ENCODE data around the gene ARRDC5.
"Not testable (repeated sequence)": the region's sequence is repeated elsewhere in the genome, so short reads cannot be mapped to it uniquely, and the experiment has no call there.

Gene ARRDC5

DNA sequence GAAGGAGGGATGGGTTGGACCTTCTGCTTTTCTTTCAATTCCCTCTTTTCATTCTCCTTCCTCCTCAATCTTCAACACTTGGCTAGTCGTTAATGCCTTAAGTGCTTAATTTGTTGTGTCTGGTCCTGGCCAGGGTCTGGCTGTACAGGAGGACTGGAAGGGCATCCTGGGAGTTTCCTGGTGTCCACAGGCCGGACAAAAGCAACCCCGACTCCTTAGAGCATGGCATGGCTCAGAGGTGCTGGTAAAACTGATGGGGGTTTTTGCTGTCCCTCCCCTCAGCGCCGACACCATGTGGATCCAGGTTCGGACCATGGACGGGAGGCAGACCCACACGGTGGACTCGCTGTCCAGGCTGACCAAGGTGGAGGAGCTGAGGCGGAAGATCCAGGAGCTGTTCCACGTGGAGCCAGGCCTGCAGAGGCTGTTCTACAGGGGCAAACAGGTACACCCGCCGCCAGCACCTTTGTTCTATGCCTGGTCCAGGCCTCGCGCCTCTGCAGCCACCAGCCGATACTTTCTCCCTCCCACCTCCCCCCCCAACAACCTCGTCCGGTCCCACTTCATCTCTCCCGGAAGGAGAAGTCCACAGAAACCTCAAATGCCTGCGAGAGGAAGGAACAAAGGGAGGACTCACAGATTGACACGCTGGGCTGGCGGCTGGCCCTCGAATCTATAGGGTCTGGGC lies 8.0 kb upstream of the ARRDC5 start:
- in situ Hi-C loops (cut with MboI; ENCODE audit: low sequenced_read_pairs) = no loop called here

DNA sequence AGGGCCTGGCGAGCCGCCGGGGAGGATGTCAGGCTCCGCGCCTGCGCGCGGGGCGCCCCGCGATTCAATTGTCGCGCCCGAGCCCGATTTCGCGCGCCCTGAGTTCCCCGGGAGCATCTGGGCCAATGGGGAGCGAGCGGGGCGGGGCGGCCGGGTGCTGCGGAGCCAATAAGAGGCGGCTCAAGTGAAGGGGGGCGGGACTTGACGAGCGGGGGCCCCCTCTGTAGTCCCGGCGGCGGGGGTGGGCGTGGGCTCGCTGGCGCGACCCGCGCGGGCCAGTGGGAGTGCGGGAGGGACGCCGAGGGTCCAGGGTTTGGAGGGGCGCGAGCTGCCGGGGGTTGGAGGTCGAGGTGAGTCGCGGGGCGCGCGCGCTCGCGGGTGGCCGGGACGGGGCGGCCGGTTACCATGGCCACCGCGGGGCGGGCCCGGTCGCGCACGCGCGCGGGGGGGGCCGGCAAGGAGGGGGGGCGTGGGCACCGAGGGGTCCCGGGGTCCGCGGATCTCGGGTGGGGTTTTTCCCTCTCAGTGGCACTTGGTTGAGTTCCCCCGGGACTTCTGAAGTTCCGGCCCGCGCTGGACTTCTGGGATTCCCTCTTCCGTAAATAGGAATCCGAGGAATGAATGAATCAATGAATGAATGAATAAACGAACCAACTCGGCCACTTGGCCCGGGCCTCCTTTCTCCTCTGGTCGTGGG lies 7.3 kb upstream of the ARRDC5 start:
- in situ Hi-C loops (cut with MboI; ENCODE audit: low sequenced_read_pairs) = no loop called here

GRCh38 chr19:4909156-4909896 lies 6.6 kb upstream of the ARRDC5 start, which contains the start of gene UHRF1:
Gene UHRF1, plus strand, starts transcription at chr19:4909501. Its CDS starts 1,385 bp downstream, at chr19:4910886.
- in situ Hi-C loops (cut with MboI; ENCODE audit: low sequenced_read_pairs) = no loop called here

- in situ Hi-C loops (cut with MboI; ENCODE audit: low sequenced_read_pairs) = no loop called here
Measured at GRCh38 chr19:4908781-4909155, 6.1 kb upstream of the ARRDC5 start.

- in situ Hi-C loops (cut with MboI; ENCODE audit: low sequenced_read_pairs) = no loop called here
Measured at GRCh38 chr19:4908360-4908759, 5.7 kb upstream of the ARRDC5 start.

DNA sequence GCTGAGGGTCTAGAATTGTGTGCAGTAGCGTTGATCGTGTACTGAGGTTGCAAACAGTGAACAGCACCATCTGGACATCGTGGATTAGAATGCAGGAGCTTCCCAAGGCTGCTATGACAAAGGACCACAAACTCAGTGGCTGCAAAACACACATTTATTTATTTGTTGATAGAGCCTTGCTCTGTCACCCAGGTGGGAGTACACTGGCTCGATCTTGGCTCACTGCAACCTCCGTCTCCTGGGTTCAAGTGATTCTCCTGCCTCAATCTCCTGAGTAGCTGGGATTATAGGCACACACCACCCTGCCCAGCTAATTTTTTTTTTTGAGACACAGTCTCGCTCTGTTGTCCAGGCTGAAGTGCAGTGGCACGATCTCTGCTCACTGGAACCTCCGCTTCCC lies 4.3 kb upstream of the ARRDC5 start:
- in situ Hi-C loops (cut with MboI; ENCODE audit: low sequenced_read_pairs) = no loop called here

GRCh38 chr19:4904481-4904880 lies 1.8 kb upstream of the ARRDC5 start:
- in situ Hi-C loops (cut with MboI; ENCODE audit: low sequenced_read_pairs) = no loop called here

DNA sequence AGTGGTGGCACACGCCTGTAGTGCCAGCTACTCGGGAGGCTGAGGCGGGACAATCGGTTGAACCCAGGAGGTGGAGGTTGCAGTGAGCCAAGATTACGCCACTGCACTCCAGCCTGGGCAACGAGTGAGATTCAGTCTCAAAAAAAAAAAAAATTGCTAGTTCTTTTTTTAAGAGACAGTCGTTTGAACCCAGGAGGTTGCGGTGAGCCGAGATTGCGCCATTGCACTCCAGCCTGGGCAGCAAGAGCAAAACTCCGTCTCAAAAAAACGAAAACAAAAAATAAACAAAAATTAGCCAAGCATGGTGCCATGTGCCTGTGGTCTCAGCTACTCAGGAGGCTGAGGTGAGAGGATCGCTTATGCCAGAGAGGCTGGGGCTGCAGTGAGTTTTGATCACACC lies 1.8 kb downstream of the ARRDC5 start:
- in situ Hi-C loops (cut with MboI; ENCODE audit: low sequenced_read_pairs) = not testable (repeated sequence)

GRCh38 chr19:4897146-4897545 lies 5.5 kb downstream of the ARRDC5 start:
- in situ Hi-C loops (cut with MboI; ENCODE audit: low sequenced_read_pairs) = no loop called here

DNA sequence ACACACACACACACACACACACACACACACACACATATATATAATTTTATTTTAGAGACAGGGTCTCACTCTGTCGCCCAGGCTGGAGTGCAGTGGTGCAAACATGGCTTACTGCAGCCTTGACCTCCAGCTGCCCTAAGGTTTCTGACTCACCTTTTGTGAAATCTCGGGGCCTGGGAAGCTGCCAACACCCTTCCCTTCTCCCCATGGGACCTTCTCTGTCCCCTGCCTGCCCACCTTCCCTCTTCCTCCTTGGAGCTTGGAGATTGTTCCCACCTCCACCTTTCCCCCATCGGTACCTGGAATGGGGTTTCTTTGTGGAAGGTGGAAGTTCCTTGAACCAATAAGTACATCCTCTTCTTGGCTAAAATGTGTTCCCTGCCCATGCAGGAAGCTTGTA lies 6.3 kb downstream of the ARRDC5 start:
- in situ Hi-C loops (cut with MboI; ENCODE audit: low sequenced_read_pairs) = no loop called here

DNA sequence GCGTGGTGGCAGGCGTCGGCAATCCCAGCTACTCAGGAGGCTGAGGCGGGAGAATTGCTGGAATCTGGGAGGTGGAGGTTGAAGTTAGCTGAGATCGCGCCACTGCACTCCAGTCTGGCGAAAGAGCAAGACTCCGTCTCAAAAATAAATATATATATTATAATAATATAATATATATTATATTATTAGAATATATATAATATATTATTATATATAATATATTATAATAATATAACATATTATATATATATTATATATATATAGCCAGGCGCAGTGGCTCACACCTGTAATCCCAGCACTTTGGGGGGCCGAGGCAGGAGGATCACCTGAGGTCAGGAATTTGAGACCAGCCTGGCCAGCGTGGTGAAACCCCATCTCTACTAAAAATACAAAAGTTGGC lies 9.7 kb downstream of the ARRDC5 start:
- in situ Hi-C loops (cut with MboI; ENCODE audit: low sequenced_read_pairs) = not testable (repeated sequence)

GRCh38 chr19:4891066-4891465 lies 11.6 kb downstream of the ARRDC5 start:
- in situ Hi-C loops (cut with MboI; ENCODE audit: low sequenced_read_pairs) = no loop called here

- in situ Hi-C loops (cut with MboI; ENCODE audit: low sequenced_read_pairs) = no loop called here
Measured at GRCh38 chr19:4889034-4889815, 13.5 kb downstream of the ARRDC5 start.

DNA sequence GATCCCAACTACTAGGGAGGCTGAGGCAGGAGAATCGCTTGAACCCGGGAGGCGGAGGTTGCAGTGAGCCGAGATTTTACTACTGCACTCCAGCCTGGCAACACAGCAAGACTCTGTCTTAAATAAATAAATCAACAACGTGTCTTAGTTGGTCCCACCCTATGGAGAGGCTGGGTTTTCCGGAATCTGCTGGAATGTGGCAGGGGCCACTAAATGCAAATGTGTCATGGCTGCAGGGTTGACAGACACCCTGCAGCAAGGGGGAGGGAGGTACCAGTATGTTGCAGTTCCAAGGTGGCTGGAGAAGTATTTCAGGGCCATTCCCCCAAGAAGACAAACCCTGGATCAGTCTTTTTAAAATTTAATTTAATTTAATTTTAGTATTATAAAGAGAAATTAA lies 14.9 kb downstream of the ARRDC5 start:
- in situ Hi-C loops (cut with MboI; ENCODE audit: low sequenced_read_pairs) = not testable (repeated sequence)

DNA sequence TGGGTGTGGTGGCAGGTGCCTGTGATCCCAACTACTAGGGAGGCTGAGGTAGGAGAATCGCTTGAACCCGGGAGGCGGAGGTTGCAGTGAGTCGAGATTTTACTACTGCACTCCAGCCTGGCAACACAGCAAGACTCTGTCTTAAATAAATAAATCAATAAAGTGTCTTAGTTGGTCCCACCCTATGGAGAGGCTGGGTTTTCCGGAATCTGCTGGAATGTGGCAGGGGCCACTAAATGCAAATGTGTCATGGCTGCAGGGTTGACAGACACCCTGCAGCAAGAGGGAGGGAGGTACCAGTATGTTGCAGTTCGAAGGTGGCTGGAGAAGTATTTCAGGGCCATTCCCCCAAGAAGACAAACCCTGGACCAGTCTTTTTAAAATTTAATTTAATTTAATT lies 17.7 kb downstream of the ARRDC5 start:
- in situ Hi-C loops (cut with MboI; ENCODE audit: low sequenced_read_pairs) = not testable (repeated sequence)

- in situ Hi-C loops (cut with MboI; ENCODE audit: low sequenced_read_pairs) = not testable (repeated sequence)
Measured at GRCh38 chr19:4882874-4883273, 19.8 kb downstream of the ARRDC5 start.

DNA sequence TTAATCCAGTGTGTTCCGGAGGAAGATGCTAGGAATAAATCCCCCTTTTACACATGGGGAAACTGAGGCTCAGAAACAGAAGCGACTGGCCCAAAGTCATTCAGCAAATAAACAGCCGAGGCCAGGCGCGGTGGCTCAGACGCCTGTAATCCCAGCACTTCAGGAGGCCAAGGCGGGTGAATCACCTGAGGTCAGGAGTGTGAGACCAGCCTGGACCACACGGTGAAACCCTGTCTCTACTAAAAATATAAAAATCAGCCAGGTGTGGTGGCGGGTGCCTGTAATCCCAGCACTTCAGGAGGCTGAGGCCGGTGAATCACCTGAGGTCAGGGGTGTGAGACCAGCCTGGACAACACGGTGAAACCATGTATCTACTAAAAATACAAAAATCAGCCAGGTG lies 23.7 kb downstream of the ARRDC5 start:
- in situ Hi-C loops (cut with MboI; ENCODE audit: low sequenced_read_pairs) = no loop called here

DNA sequence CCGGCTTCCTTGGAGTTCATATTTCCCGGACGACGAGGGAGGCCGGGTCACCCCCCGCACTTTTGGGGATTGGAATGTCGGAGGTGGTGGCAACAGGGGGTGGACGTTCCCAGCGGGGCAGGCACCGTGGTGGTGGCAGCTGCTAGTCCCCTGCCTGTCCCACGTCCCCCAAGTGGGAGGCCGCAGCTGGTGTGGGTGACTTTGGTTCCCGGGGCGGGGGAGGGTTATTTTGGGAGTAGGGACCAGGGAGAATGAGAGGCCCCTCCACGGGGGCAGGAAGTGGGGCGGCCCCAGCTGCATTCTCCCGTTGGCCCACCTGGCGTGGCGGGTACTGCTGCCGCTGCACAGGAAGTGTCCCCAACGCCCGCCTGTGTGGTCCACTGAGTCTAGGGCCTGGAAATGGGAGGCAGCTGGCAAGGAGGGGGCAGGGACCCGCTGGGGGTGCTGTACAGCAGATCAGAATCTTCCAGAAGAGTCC lies 24.2 kb downstream of the ARRDC5 start:
- in situ Hi-C loops (cut with MboI; ENCODE audit: low sequenced_read_pairs) = no loop called here

GRCh38 chr19:4877753-4878490 lies 24.8 kb downstream of the ARRDC5 start:
- in situ Hi-C loops (cut with MboI; ENCODE audit: low sequenced_read_pairs) = no loop called here

DNA sequence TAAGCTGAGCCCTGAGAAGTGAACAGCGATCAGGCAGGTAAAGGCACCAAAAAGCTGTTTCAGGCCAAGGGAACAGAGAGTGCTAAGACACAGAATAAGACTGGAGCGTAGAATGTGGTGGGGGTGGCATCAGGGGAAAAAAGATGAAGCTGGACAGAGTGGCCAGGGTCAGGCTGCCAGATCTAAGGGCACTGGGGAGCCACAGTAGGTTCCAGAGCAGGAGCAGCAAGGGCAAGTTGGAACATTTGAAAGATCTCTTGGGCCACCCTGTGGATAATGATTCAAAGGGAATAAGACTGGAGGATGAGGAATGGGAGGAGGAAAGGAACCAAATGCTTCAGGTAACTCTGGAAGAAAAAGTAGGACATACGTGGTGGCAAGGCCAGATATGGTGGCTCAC lies 28.8 kb downstream of the ARRDC5 start:
- in situ Hi-C loops (cut with MboI; ENCODE audit: low sequenced_read_pairs) = no loop called here
